ENCODE data around the gene EVL. TPM values are rescaled to one million over a fixed set of nuclear protein-coding genes. Genes with fewer than 3 reads are reported as not detected.
A peak's percentile ranks its signal among the peaks of the same experiment; 100 is the strongest.
"Not testable (repeated sequence)": the region's sequence is repeated elsewhere in the genome, so short reads cannot be mapped to it uniquely, and the experiment has no call there.

The EVL gene, protein sequence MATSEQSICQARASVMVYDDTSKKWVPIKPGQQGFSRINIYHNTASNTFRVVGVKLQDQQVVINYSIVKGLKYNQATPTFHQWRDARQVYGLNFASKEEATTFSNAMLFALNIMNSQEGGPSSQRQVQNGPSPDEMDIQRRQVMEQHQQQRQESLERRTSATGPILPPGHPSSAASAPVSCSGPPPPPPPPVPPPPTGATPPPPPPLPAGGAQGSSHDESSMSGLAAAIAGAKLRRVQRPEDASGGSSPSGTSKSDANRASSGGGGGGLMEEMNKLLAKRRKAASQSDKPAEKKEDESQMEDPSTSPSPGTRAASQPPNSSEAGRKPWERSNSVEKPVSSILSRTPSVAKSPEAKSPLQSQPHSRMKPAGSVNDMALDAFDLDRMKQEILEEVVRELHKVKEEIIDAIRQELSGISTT
- total RNA-seq = 100 to 1,000 TPM; 109 to 232 TPM

- ATAC-seq = peak; percentile 55 to 59
- Mint-ChIP-seq H3K36me3 (no peaks in the 10 kb centered on the region), H3K27ac (peak within 1 kb of the TSS; percentile 93 to 99)
Observed at GRCh38 chr14:100065111-100065871, at the start of gene EVL. Gene EVL, plus strand, starts transcription at chr14:100065422. Its CDS starts 79 bp downstream, at chr14:100065501.

DNA sequence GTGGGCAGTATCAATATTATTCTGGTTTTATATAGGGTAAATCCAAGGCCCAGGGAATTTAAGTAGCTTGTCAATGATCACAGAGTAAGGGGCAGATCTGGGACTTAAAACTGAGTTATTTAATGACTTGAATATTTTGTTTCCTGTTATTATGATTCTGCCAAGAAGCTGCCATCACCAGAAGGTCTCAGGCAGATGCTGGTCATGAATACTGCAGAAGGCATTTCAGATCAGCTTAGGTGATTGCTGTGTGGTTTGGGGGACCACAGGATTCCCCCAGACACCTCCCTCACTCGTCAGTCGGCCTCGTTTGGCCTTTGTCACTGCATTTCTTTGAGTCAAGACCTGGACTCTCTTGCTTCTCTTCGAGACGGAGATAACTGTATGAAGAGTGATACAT, 47.7 kb upstream of the EVL start:
- ATAC-seq (no peak), DNase-seq (ENCODE audit: low spot score) (no peak)
- Mint-ChIP-seq H3K9me3 (no peaks in the 10 kb centered on the region), H3K36me3 (no peaks in the 10 kb centered on the region), H3K4me1 (ENCODE audit: low read depth in 2 of 2) (peaks cover 11 to 17% of the 10 kb centered on the region in 2 donors), H3K27me3 (no peaks in the 10 kb centered on the region), H3K4me3 (no peak overlapping the region), H3K27ac (no peak overlapping the region)

More at GRCh38 chr14:100065111-100065871, at the start of gene EVL:
- peaks cover 76 to 87% of the 10 kb centered on the region in 2 donors for H3K4me1 Mint-ChIP-seq (ENCODE audit: low read depth in 2 of 2)
- peak within 1 kb of the TSS; percentile 97 for H3K4me3 Mint-ChIP-seq
- DNase-seq (ENCODE audit: low spot score) = peak; percentile 89
- no peaks in the 10 kb centered on the region for H3K9me3 Mint-ChIP-seq
- H3K27me3 Mint-ChIP-seq = no peaks in the 10 kb centered on the region

DNA sequence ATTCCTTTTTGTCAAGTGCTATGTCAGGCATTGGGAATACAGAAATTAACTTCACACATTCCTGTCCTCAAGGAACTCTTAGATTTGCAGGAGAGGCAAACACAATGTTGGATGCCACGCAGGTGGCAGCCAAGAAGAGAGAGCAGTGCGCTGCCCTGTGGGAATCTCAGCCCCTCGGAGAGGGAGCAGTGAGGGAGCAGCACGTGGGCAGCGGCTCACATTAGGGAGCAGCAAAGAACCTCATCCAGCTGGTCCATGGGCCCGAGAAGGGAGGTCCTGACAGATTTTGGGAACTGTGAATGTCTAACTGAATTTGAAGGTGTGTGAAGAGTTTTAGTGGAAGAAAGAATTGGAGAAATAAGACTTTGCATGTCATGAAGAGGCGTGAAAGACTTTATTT, 47.2 kb upstream of the EVL start:
- no peak for DNase-seq (ENCODE audit: low spot score)

GRCh38 chr14:100018482-100018881, 46.7 kb upstream of the EVL start:
- H3K4me1 Mint-ChIP-seq (ENCODE audit: low read depth in 2 of 2) = peaks cover 11 to 17% of the 10 kb centered on the region in 2 donors
- DNase-seq (ENCODE audit: low spot score) (no peak), ATAC-seq (no peak)
- H3K36me3 Mint-ChIP-seq = no peaks in the 10 kb centered on the region
- H3K4me3 Mint-ChIP-seq = no peak overlapping the region
- H3K27me3 Mint-ChIP-seq = no peaks in the 10 kb centered on the region
- no peaks in the 10 kb centered on the region for H3K9me3 Mint-ChIP-seq
- H3K27ac Mint-ChIP-seq = no peak overlapping the region

More for the DNA sequence above, 47.2 kb upstream of the EVL start:
- Mint-ChIP-seq H3K4me1 (ENCODE audit: low read depth in 2 of 2) (peaks cover 11 to 17% of the 10 kb centered on the region in 2 donors), H3K27ac (no peak overlapping the region), H3K9me3 (no peaks in the 10 kb centered on the region), H3K36me3 (no peaks in the 10 kb centered on the region), H3K4me3 (no peak overlapping the region), H3K27me3 (no peaks in the 10 kb centered on the region)
- no peak for ATAC-seq

- Mint-ChIP-seq H3K27me3 (no peaks in the 10 kb centered on the region), H3K36me3 (no peaks in the 10 kb centered on the region), H3K9me3 (no peaks in the 10 kb centered on the region), H3K4me3 (no peak overlapping the region), H3K27ac (no peak overlapping the region), H3K4me1 (ENCODE audit: low read depth in 2 of 2) (peaks cover 11 to 17% of the 10 kb centered on the region in 2 donors)
- DNase-seq (ENCODE audit: low spot score) (no peak), ATAC-seq (peak in 1 of 2 donors; percentile 9)
Observed at GRCh38 chr14:100019156-100019744, 46.0 kb upstream of the EVL start.

GRCh38 chr14:100020629-100021028, 44.6 kb upstream of the EVL start:
- Mint-ChIP-seq H3K4me1 (ENCODE audit: low read depth in 2 of 2) (peaks cover 22 to 23% of the 10 kb centered on the region in 2 donors), H3K27me3 (no peaks in the 10 kb centered on the region), H3K9me3 (no peaks in the 10 kb centered on the region), H3K36me3 (no peaks in the 10 kb centered on the region), H3K4me3 (no peak overlapping the region), H3K27ac (no peak overlapping the region)
- DNase-seq (ENCODE audit: low spot score) (no peak), ATAC-seq (no peak)

DNA sequence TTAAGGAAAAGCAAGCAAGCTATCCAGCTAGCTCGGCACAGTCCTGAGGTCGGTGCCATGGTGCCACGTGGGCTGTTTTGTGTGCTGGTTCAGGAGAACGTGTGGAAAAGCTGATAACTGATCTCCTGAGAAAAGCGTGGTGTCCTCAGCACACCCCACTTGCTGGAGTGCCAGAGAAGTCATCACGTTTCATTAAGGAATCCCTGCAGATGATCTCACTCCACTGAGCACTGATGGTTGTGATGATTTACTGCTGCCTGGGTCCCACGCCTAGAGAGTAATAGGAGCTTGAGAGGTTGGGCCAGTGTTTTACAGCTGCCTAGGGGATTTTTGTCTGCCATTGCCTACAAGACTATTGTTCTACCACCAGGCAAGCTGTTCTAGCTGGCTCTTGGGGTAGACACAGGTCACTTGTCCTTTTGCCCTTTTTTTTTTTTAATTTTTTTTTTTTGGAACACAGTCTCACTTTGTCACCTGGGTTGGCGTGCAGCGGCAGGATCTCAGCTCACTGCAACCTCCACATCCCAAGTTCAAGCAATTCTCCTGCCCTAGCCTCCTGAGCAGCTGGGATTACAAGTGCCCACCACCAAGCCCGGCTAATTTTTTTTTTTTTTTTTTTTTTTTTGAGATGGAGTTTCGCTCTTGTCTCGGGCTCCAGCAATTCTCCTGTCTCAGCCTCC, 42.3 kb upstream of the EVL start:
- Mint-ChIP-seq H3K27ac (no peak overlapping the region), H3K4me3 (no peak overlapping the region), H3K27me3 (no peaks in the 10 kb centered on the region)

GRCh38 chr14:100025111-100025510, 40.1 kb upstream of the EVL start:
- H3K36me3 Mint-ChIP-seq = no peaks in the 10 kb centered on the region
- H3K4me1 Mint-ChIP-seq (ENCODE audit: low read depth in 2 of 2) = peaks cover 12 to 13% of the 10 kb centered on the region in 2 donors
- no peaks in the 10 kb centered on the region for H3K27me3 Mint-ChIP-seq
- DNase-seq (ENCODE audit: low spot score) (no peak), ATAC-seq (peak in 1 of 2 donors; percentile 56)
- H3K4me3 Mint-ChIP-seq = no peak overlapping the region
- H3K27ac Mint-ChIP-seq = peak overlapping the region in 1 of 2 donors; percentile 22
- H3K9me3 Mint-ChIP-seq = no peaks in the 10 kb centered on the region

More for the DNA sequence above, 42.3 kb upstream of the EVL start:
- no peak for ATAC-seq
- no peak for DNase-seq (ENCODE audit: low spot score)
- Mint-ChIP-seq H3K9me3 (no peaks in the 10 kb centered on the region), H3K36me3 (no peaks in the 10 kb centered on the region), H3K4me1 (ENCODE audit: low read depth in 2 of 2) (peaks cover 13 to 14% of the 10 kb centered on the region in 2 donors)

DNA sequence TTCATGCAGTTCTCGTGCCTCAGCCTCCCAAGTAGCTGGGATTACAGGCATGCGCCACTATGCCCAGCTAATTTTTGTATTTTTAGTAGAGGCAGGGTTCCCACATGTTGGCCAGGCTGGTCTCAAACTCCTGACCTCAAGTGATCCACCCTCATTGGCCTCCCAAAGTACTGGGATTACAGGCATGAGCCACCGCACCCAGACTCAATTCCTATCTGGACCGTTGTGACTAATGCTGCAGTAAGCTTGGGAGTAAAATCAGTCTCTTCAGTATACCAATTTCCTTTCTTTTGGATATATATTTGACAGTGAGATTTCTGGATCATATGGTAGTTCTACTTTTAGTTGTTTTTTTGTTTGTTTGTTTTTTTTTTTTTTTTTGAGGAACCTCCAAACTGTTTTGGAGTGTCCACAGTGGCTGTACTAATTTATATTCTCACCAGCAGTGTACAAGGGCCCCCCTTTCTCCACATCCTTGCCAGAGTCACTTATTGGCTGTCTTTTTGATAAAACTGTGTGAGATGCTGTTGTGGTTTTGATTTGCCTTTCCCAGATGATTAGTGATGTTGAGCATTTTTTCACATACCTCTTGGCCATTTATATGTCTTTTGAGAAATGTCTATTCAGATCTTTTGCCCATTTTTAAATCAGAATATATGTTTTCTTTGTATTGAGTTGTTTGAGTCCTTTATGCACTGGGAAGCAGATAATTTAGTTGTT, 37.3 kb upstream of the EVL start:
- Mint-ChIP-seq H3K36me3 (no peaks in the 10 kb centered on the region), H3K9me3 (no peaks in the 10 kb centered on the region)

DNA sequence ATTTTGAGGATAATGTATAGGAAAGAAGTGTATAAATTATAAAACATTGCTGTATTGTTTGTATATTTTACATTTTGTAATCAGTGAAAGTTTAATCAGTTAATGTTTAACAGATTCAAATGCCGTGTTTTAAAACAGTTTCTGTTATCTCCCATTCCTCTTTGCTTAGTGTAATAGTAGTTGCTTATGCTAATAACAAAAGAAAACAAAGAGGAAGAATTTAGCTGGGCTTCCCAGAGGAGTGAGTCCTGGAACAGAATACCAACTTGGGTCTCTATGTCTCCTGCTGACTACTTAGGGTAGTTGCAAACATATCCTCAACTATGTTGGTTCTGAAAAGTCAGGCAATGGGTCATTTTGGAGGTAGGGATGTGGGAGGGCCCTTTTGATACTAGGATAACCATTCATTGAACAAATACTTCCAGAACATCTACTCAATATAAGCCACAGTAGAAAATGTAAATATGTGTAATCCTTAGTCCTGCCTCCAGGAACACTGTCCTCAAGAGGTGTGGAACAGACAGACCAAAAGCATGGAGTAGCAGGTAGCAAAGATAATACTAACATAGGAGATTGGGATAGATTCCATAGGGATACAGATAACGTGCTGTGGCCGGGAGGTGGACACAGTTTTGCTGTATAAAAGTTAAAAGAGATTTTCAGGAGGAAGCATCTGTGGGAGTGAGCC, 36.1 kb upstream of the EVL start:
- Mint-ChIP-seq H3K4me1 (ENCODE audit: low read depth in 2 of 2) (peaks cover 17 to 26% of the 10 kb centered on the region in 2 donors), H3K36me3 (no peaks in the 10 kb centered on the region), H3K27me3 (no peaks in the 10 kb centered on the region), H3K27ac (no peak overlapping the region), H3K9me3 (no peaks in the 10 kb centered on the region), H3K4me3 (no peak overlapping the region)
- no peak for ATAC-seq
- no peak for DNase-seq (ENCODE audit: low spot score)

More for the DNA sequence above, 37.3 kb upstream of the EVL start:
- Mint-ChIP-seq H3K27me3 (no peaks in the 10 kb centered on the region), H3K27ac (peak overlapping the region in 1 of 2 donors; percentile 32), H3K4me3 (no peak overlapping the region), H3K4me1 (ENCODE audit: low read depth in 2 of 2) (peaks cover 17 to 26% of the 10 kb centered on the region in 2 donors)
- no peak for DNase-seq (ENCODE audit: low spot score)
- no peak for ATAC-seq

DNA sequence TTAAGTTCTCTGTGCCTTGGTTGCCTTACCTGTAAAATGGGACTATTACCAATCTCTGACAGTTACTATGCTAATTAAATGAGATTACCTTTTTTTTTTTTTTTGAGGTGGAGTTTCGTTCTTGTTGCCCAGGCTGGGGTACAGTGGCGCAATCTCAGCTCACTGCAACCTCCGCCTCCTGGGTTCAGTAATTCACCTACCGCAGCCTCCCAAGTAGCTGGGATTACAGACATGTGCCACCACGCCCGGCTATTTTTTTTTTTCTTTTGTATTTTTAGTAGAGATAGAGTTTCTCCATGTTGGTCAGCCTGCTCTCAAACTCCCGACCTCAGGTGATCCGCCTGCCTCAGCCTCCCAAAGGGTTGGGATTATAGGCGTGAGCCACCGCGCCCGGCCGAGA, 35.2 kb upstream of the EVL start:
- not testable (repeated sequence) for H3K27ac Mint-ChIP-seq; H3K36me3 Mint-ChIP-seq; H3K9me3 Mint-ChIP-seq; H3K27me3 Mint-ChIP-seq; H3K4me3 Mint-ChIP-seq; ATAC-seq; DNase-seq (ENCODE audit: low spot score)
- H3K4me1 Mint-ChIP-seq (ENCODE audit: low read depth in 2 of 2) = peaks cover 11 to 20% of the 10 kb centered on the region in 2 donors

DNA sequence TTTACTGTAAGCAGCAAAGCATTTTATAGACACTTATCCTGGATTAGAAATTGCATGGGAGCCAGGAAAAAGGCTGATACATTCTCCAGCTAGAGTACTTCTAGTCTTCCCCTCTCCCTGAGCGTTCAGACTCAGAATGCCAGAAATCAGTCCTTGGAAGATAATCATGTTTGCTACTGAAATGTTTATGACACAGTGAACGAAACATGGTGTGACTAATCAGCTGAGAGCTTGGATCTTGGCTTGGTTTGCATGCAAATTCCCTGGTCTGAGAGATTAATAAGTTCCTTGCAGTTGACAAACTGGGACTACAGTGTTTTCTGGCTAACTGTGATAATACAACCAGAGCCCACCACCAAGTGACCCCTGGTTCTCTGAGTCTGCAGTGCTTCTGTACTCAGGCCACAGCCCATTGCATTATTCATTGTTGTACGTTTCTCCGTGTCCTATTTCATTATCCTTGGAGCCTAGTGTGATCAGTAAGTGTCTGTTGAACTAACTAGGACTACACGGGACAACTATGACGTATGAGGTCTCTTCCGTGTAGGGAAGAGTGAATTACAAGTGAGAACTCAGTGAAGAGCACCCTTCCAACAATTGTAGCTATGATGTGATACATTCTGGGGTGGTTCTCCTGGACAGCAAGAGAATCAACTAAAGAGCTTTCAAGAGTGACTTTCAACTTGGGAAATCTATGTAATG, 34.6 kb upstream of the EVL start:
- Mint-ChIP-seq H3K4me1 (ENCODE audit: low read depth in 2 of 2) (peaks cover 6 to 14% of the 10 kb centered on the region in 2 donors), H3K27ac (no peak overlapping the region), H3K27me3 (no peaks in the 10 kb centered on the region), H3K36me3 (no peaks in the 10 kb centered on the region), H3K4me3 (no peak overlapping the region), H3K9me3 (no peaks in the 10 kb centered on the region)
- DNase-seq (ENCODE audit: low spot score) (no peak), ATAC-seq (no peak)
